HG03280 (cell line): ENCODE data around the gene FBXL17.
"Not testable (repeated sequence)": the region's sequence is repeated elsewhere in the genome, so short reads cannot be mapped to it uniquely, and the experiment has no call there.

ENCODE experiments used
- ATAC-seq: cut with Tn5 transposase; IDR thresholded peaks from one replicate; pipeline ENCODE4 v1.9.1; 2021; ENCODE audit warnings: mild to moderate bottlenecking, moderate library complexity; ENCODE audit not compliant: unreplicated experiment

The FBXL17 gene

DNA sequence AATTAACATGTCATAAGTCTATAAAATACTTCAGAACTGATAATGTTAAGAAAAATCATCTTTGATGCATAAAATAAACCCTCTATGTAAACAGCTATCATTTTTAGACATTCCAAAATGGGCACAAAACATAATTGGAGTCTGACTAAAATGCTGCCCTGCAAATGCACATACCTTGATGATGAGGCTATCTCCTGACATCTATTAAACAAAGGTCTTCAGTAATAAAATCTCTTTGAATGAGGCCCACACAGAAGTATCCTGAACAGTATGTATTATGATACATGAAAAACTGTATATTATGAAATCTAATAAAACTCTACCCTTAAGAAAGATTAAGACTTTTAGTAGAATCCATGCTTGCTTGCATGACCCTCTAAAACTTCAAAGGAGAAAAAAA, 66.1 kb downstream of the FBXL17 start:
- no peak for ATAC-seq

DNA sequence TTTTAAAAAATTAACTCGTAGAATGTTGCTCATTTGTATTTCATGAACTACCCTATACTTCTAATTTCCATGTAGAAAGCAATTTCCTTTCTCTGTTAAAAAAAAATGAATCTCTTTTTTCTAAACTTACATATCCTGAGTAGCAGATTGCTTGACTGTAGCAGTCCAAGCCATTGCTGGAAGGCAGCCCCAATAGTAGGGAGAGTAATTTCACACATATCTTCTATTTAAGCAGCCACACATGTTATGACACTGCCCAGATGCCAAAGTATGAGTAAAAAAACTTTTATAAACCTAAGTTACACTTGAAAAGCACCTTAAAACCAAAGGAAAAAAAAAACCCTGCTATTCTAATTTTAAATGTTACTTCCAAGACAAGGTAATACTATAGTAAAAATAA, 69.6 kb downstream of the FBXL17 start:
- no peak for ATAC-seq

- no peak for ATAC-seq
Measured at GRCh38 chr5:108311682-108312081, 70.2 kb downstream of the FBXL17 start.

DNA sequence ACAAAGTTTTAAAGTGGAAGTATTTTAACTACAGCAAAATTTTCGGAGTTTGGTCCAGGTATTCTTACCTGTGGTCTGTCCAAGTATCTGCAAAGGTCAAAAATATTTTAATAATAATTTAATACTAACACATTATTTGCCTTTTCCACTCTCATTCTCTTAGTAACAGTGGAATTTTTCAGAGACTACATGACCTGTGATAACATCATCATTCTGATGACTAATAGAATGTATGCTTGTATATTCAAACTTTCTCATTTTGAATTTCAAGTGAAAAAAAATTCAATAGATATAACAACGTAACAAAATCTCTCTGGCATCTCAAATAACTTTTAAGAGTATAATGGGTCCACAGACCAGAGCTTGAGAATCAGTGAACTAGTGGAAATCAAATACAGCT, 78.3 kb downstream of the FBXL17 start:
- ATAC-seq: no peak

DNA sequence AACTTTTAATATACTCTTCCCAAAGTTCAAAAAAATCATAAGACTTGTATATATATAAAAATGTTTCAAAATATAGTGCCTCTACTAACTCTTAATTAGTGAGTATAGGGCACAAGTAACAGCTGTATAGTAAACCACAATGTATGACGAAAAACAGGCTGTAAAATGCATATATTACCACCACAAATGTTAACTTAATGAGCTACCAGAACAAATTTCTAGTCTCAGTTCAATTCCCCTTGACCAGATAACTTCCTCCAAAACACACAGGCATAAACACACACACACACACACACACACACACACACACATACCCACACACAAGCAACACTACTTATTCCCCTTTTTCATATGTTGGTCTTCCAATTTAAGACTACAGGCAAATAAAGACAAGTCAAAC, 78.8 kb downstream of the FBXL17 start:
- no peak for ATAC-seq

DNA sequence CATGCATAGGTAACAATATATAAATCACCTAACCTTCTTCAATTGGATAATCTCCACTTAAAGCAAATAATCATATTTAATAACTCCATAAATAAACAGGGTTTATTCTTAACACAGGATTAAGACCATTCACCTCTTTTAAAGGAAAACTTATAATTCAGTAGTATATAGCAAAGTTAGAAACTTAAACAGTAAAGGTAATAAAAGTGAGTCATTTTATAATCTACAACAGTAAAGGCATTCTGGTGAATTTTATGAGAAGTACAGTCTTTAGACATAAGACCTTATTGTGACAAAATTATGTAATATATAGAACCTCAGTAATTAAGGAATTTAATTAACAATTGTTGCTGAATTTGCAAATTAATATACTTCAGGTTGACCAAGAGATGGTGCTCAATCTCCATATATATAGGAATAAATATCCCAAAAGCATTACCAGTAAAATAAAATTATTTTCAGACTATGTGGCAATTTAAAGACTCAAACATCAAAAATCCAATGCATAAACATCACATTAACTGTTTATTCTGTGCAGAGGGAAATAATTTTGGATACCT, 84.8 kb downstream of the FBXL17 start:
- no peak for ATAC-seq

DNA sequence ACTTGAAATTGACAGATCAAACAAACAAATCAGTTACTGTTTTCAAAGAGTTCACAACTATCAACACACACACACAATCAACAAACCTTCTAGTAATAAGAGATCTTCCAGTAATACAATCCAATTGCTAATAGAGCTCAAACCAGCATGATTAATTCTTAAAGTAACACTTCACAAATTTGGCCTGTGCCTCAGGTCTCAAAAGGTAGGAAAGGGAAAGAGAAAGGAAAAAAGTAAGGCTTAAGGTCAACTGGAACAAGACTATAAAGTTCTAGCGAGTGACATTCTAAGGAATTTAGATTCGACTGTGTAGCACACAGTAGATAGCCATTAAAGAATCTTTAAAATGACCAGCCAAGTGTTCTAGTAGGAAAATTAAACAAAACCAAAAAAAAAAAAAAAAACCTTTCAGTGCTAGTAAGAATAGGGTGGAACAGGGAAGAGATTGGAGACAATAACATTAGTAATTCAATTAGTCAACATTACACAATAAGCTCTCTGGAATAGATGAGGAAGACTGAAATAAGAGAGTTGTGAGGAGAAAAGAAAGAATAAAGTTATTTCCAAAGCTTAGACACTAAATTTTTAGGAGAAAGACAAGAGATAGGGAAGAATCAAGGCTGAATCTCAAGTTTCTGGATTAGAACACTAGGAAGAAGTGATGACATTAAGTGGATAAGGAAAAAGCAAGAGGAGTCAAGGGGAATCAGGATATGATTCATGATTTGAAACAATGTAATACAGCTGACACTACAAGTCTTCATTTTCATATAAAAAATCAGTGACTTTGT, 86.1 kb downstream of the FBXL17 start:
- no peak for ATAC-seq

- ATAC-seq: no peak
Measured at GRCh38 chr5:108280960-108281569, 100.8 kb downstream of the FBXL17 start.

GRCh38 chr5:108280248-108280647, 101.7 kb downstream of the FBXL17 start:
- no peak for ATAC-seq

DNA sequence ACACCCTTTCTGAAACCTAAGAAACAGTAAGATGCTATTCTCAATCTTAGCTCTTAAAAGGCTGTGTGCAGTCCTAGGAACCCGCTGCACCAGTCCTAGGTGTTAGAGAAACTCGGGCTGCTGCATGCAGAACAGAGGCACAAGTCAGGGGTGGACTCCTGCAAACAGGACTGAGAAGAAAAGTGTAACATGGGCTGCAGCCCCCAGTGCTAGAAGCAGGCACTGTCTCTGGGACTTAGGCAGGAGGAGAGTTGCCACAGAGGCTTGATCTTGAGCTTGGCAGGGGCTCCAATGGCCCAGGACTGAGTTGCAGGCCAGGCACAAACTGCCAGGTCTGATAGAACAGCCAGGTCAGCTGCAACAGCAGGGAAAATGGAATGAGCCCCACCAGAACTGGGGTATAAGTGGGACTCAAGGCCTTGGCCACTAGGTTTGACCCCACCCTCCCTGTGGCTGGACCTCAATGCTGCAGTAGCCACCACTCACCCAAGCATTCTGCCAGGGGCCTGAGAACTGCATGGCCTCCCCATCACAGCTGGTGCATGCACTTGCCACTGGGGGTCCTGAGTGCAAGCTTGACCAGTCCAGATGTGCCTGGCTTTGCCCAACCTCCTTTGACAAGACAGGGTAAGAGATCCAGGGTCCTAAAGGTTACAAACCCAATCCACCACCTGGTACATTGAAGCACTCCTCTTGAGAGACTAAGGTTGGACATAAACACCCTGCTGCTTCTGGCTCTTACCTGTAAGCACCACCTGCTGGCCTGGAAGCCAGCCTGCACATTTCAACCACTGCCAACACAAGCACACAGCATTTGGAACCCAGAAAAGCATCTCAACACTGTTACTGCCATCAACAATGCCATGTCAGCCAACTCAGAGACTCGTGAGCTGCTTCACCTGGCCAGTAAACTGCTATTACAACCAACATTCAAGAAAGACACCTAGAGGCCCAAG, 103.3 kb downstream of the FBXL17 start:
- ATAC-seq: no peak

DNA sequence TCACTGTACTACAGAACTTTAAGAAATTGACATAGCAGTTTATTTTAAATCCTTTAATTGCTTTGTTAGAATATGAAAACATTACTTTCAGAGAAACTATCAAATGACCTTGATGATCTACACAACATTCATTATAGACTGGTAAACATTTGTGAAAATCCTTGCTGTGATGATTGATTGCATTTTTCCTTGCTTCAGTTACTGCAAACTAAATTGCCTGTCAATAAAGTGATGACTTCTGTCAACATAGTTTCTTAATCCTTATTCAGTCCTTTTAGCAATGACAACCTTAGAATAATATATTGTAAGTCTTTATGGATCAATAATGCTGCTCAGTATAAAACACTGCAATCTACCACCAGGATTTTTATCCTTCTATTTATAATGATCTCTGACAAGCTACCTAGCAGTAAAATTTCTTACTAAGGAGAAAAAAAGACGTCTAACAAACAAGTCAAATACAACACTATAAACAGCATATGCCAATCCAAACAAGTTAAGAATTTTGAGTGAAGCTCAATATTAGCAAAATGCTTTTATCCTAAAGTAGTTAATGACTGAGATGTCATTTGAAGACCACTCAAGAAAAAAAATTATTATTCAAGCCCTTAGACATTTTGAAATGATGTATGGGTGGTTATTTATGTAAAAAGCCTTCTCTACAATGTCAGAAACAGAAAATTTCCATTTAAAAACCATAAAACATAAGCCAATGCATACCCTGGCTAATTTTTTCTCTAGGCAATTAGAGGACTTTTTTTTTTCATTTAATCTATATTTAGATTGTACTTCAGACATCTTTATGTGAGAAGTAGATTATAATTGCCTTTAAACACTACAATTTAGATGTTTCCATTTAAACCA, 105.5 kb downstream of the FBXL17 start:
- no peak for ATAC-seq

DNA sequence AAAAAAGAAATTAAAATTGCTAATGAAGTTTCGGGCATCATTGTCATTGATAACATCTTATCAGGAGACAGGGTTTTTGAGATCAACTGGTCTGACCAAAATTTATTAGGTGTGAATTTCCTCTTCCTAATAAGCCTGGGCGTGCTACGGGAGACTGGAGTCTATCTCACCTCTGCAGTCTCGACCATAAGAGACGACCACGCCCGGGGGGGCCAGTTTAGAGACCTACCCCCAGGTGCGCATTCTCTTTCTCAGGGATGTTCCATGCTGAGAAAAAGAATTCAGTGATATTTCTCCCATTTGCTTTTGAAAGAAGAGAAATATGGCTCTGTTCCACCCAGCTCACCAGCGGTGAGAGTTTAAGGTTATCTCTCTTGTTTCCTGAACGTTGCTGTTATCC, 107.8 kb downstream of the FBXL17 start:
- not testable (repeated sequence) for ATAC-seq

DNA sequence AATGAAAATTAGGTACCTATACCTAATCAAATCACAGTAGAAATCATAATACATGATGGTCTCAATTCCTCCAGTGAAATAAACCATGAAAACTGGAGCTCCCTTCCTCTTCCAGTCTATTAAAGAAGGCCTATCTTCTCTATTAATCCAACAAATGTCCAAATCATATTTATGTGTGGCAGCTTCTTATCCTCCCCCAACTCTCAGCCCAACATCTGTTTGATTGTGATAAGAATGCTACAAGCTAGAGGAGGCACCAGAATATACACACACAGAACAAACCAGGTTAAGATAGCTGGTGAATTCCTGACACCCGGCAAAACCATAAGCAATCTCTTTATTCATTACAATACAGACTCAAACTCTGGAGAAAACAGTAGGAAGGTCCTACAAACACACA, 110.8 kb downstream of the FBXL17 start:
- no peak for ATAC-seq

DNA sequence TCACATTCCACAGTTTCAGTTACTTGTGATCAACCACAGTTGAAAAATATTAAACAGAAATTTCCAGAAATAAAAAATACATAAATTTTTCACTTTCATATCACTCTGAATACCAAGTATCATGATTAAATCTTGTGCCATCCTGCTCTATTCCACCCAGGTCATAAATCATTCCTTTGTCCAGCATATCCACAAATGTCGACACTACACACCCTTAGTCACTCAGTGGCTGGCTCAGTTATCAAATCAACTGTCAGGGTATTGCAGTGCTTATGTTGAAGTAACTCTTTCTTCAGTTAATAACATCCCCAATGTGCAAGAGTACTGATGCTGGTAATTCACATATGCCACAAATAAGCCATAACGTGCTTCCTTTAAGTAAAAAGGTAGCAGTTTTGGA, 115.7 kb downstream of the FBXL17 start:
- no peak for ATAC-seq

GRCh38 chr5:108264533-108264932, 117.4 kb downstream of the FBXL17 start:
- ATAC-seq: no peak

GRCh38 chr5:108263338-108263737, 118.6 kb downstream of the FBXL17 start:
- ATAC-seq: no peak

- no peak for ATAC-seq
Measured at GRCh38 chr5:108260858-108261170, 121.1 kb downstream of the FBXL17 start.

DNA sequence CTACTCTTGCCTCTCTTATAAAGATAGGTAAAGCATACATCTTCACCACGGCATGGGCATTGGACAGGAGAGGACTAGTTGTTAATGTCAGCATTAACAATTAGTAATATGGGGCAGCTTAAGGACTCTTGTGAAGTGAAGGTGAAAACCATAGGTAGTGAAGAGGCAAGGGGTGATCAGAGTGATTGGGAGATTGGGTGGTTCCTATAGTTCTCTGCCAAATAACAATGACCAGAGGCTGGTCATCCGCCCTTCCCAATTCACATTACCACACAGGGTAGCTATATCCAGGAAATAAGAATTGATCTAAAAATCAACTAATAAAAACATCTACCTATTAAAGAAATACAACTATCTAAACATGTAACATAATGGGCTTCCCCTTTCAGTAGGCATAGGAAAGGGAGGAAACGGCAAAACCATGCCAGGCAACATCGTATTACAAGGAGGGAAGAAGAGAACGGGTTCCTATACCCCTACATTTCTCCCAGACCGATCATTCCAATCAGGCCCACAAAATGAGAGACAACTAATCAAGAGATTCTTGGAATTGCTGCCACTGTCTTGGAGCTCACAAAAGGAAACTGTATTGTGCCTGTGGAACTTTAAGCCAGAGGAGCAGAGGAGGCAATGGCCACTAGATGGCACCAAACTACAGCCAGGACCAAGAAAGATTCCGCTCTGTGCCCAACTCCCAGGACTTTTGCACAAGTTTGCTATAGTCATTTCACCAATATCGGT, 121.6 kb downstream of the FBXL17 start:
- peak; percentile 90 for ATAC-seq

DNA sequence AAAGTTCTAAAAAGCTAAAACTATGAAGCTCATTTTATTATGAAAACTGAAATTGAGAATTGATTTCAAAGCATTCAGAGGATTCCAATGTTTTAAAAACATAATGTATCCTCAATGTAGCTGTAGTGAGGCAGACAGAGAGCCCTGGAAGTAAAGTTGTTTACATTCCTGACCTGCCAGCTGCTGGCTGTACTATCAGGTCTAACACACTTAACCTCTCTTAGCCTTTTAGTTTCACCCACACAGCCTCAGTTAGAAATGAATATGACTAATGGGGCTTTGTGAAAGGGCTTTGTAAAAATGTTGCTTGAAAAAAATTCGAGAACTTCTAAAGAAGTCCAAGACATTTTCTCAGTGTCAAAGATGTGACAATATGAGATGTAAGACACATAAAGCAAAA, 122.6 kb downstream of the FBXL17 start:
- ATAC-seq: peak; percentile 52

DNA sequence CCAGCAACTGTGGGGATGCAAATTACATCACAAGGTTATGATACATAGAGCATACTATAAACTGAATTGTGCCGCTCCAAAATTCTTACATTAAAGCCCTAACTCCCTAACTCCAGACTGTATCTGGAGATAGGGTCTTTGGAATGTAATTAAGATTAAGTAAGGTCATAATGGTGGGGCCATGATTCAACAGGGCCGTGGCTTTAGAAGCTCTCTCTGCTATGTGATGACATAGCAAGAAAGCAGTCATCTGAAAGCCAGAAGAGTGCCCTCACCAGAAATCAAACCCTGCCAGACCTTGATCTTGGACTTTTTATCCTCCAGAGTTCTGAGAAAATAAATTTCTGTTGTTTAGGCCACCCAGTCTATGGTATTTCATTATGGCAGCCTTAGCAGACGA, 123.9 kb downstream of the FBXL17 start:
- ATAC-seq: no peak
